Mammary epithelial cell (primary cell): ENCODE results near the gene NF1.

ENCODE experiments used
- CTCF ChIP-seq, 2 donors: IDR thresholded peaks in 1 of 2; conservative IDR thresholded peaks in 1 of 2; 2 replicates each; pipeline ENCODE4 v1.5.1; 2011 to 2012; ENCODE audit warnings: inconsistent platforms in 2 of 2, low read length in 2 of 2, mild to moderate bottlenecking in 2 of 2, control low read depth in 1 of 2, low read depth in 1 of 2; ENCODE audit not compliant: insufficient read depth in 1 of 2; ENCODE audit errors: extremely low read depth in 1 of 2
- EZH2 ChIP-seq: IDR thresholded peaks from 2 replicates; pipeline ENCODE4 v1.6.1; 2012; ENCODE audit warnings: low read length, inconsistent platforms, borderline replicate concordance

DNA sequence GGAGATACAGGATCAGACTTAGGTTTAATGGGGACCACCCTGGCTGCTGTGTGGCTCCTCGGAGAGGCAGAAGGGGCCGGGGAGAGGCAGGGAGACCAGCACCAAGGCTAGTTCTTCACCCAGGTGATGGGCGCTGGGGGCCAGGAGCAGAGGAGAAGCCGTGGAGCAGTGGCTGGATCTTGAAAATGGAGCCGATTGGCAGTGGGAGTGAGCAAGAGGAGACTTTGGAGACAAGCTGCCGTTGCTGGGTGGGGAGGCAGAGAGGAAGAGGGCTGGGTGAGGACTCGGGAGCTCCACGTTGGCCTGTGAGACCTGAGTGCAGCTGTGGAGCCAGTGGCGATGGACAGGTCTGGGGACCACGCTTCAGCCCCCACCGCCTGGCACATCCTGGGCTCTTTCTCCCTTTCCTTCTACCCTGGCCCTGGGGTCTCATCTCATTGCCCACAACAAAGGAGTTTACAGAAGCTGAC, 305.7 kb downstream of the NF1 start:
- no peak for TF ChIP-seq CTCF (conservative IDR thresholded peaks at IDR 0.05 in 1 of 2, IDR thresholded peaks at IDR 0.05 in 1 of 2; ENCODE audit: extremely low read depth in 1 of 2, insufficient read depth in 1 of 2, low read depth in 1 of 2, low read length in 2 of 2)
- no peak for TF ChIP-seq EZH2
